HepG2 (cell line): Measurements from ENCODE around the gene ASH1L. TPM values are rescaled to one million over a fixed set of nuclear protein-coding genes. Genes with fewer than 3 reads are reported as not detected.

Source experiments
- CCDC6 ChIP-seq: sonication (generic); formaldehyde crosslinking; IDR thresholded peaks from 2 replicates; pipeline ENCODE4 v1.8.1; 2022; ENCODE audit warnings: mild to moderate bottlenecking, missing genetic modification reagents, moderate library complexity
- GABPB1 ChIP-seq: IDR thresholded peaks from 2 replicates; pipeline ENCODE4 v1.6.1; 2016; ENCODE audit warnings: mild to moderate bottlenecking, missing genetic modification reagents, moderate library complexity, missing compliant biosample characterization
- HCFC1 ChIP-seq: fragments of 150-350 bp; IDR thresholded peaks from 2 replicates; pipeline ENCODE4 v1.6.1; 2014; ENCODE audit warnings: low read depth, low read length
- MEIS2 ChIP-seq: sonication (generic); formaldehyde crosslinking; IDR thresholded peaks from 2 replicates; pipeline ENCODE4 v1.9.0; 2021; ENCODE audit warnings: mild to moderate bottlenecking, missing genetic modification reagents
- PHF8 ChIP-seq: sonication (generic); formaldehyde crosslinking; IDR thresholded peaks from 2 replicates; pipeline ENCODE4 v1.5.0; 2020; ENCODE audit warnings: missing genetic modification reagents
- POLR2G ChIP-seq: fragments of 200-400 bp; formaldehyde crosslinking; IDR thresholded peaks from 2 replicates; pipeline ENCODE4 v1.6.1; 2018; ENCODE audit warnings: mild to moderate bottlenecking, low read depth, low read length, moderate library complexity
- REPIN1 ChIP-seq: sonication (generic); formaldehyde crosslinking; IDR thresholded peaks from 2 replicates; pipeline ENCODE4 v1.8.0; 2022; ENCODE audit warnings: missing genetic modification reagents, low read depth, mild to moderate bottlenecking, borderline replicate concordance
- RXRB ChIP-seq: IDR thresholded peaks from 2 replicates; pipeline ENCODE4 v1.6.1; 2016; ENCODE audit warnings: borderline replicate concordance, missing genetic modification reagents, missing compliant biosample characterization
- SIN3B ChIP-seq: fragments of 150-350 bp; IDR thresholded peaks from 2 replicates; pipeline ENCODE4 v1.6.1; 2014; ENCODE audit warnings: low read length
- SRSF9 ChIP-seq: fragments of 200-400 bp; formaldehyde crosslinking; IDR thresholded peaks from 2 replicates; pipeline ENCODE4 v1.6.1; 2018; ENCODE audit warnings: borderline replicate concordance, mild to moderate bottlenecking, low read depth, low read length; ENCODE audit not compliant: insufficient read depth, poor library complexity, severe bottlenecking
- ZMYM2 ChIP-seq: sonication (generic); formaldehyde crosslinking; IDR thresholded peaks from 2 replicates; pipeline ENCODE4 v1.8.0; 2022; ENCODE audit warnings: mild to moderate bottlenecking, missing genetic modification reagents
- ZNF205 ChIP-seq: IDR thresholded peaks from 2 replicates; pipeline ENCODE4 v1.6.1; 2018; ENCODE audit warnings: missing biosample characterization, missing genetic modification reagents
- ZNF331 ChIP-seq: sonication (generic); formaldehyde crosslinking; IDR thresholded peaks from 2 replicates; pipeline ENCODE4 v1.4.0; 2020; ENCODE audit warnings: missing genetic modification reagents
- ZNF746 ChIP-seq: sonication (generic); formaldehyde crosslinking; IDR thresholded peaks from 2 replicates; pipeline ENCODE4 v1.8.0; 2022; ENCODE audit warnings: mild to moderate bottlenecking, missing genetic modification reagents
- ZSCAN31 ChIP-seq: sonication (generic); formaldehyde crosslinking; IDR thresholded peaks from 2 replicates; pipeline ENCODE4 v1.5.0; 2020; ENCODE audit warnings: low read depth, mild to moderate bottlenecking, missing genetic modification reagents
- polyA plus RNA-seq, 8 experiments: library from polyadenylated mRNA; depleted of rRNA in 3 of 8; stranded (reverse) in 7 of 8; unstranded in 1 of 8; fragments of >200 nt; fragmentation: Illumina TruSeq in 4 of 8; extraction: Trizol in 4 of 8; gene quantifications; 2 replicates each; pipeline versions ENCODE4 v1.2.1 to v1.2.3, GENCODE V29; 2011 to 2016; ENCODE audit warnings: low read depth in 4 of 8, missing spikeins in 1 of 8, mixed read lengths in 1 of 8; ENCODE audit not compliant: insufficient read depth in 1 of 8
- total RNA-seq, 5 experiments: library from RNA; depleted of rRNA; stranded (reverse); fragments of >200 nt; fragmentation: Illumina TruSeq; extraction: Trizol; gene quantifications; 2 replicates each; pipeline ENCODE4 v1.2.3, GENCODE V29; 2016; ENCODE audit warnings: low read depth in 1 of 5
- TF ChIP-seq, protein P1 (sequence below): sonication (generic); formaldehyde crosslinking; IDR thresholded peaks from 2 replicates; pipeline ENCODE4 v1.4.0; 2020; ENCODE audit warnings: missing genetic modification reagents, borderline replicate concordance
- TF ChIP-seq, protein P2 (sequence below): IDR thresholded peaks from 2 replicates; pipeline ENCODE4 v1.6.1; 2016
- TF ChIP-seq, protein P3 (sequence below): IDR thresholded peaks from 2 replicates; pipeline ENCODE4 v1.6.1; 2016; ENCODE audit warnings: missing biosample characterization, missing genetic modification reagents, low read depth
- TF ChIP-seq, protein P4 (sequence below): sonication (generic); formaldehyde crosslinking; IDR thresholded peaks from 2 replicates; pipeline ENCODE4 v1.4.0; 2020; ENCODE audit warnings: missing genetic modification reagents, low read depth, mild to moderate bottlenecking, borderline replicate concordance

Gene ASH1L
- total and polyA plus RNA-seq, 2 of the 13 experiments (the other 11 are each of a cell fraction or from before 2014, with no cell fraction given), result 10.2 to 15.3 TPM

DNA sequence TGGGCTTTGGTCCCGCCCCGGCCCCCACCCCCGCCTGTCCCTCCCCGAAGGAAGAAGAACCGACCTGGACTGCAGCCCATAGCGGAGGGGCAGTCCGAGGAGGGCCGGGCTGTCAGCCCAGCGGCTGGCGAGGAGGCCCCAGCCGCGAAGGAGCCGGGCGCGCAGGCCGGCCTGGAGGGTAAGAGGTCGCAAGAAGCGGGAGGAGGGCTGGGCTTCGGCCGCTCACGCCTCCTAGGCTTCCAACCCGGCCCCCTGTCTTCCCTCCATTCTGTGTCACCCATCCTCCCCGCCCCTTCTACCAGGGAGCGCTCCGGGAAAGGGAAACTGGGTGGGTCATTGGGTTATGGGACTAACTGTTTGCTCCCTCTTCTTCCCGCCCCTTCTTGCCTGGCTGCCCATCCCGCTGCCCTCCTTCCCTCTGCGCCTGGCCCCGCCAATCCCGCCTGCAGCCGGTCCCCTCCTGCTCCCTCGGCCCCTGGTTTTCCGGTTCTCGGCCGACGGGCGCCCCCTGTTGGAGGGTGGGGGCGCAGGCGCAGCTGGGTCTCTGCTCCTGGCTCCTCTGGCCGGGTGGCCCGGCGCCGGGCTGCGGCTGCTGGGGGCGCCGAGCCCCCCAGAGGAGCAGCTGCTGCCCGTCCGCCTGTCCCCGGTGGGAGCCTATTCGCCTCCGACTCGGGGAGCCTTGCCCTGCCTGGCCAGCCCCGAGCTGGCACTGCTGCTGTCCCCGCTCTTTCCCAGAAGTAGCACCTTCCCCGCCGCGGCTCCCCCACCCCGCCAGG, 239.5 kb downstream of the ASH1L start (continued):
- TF ChIP-seq, protein P1, sequence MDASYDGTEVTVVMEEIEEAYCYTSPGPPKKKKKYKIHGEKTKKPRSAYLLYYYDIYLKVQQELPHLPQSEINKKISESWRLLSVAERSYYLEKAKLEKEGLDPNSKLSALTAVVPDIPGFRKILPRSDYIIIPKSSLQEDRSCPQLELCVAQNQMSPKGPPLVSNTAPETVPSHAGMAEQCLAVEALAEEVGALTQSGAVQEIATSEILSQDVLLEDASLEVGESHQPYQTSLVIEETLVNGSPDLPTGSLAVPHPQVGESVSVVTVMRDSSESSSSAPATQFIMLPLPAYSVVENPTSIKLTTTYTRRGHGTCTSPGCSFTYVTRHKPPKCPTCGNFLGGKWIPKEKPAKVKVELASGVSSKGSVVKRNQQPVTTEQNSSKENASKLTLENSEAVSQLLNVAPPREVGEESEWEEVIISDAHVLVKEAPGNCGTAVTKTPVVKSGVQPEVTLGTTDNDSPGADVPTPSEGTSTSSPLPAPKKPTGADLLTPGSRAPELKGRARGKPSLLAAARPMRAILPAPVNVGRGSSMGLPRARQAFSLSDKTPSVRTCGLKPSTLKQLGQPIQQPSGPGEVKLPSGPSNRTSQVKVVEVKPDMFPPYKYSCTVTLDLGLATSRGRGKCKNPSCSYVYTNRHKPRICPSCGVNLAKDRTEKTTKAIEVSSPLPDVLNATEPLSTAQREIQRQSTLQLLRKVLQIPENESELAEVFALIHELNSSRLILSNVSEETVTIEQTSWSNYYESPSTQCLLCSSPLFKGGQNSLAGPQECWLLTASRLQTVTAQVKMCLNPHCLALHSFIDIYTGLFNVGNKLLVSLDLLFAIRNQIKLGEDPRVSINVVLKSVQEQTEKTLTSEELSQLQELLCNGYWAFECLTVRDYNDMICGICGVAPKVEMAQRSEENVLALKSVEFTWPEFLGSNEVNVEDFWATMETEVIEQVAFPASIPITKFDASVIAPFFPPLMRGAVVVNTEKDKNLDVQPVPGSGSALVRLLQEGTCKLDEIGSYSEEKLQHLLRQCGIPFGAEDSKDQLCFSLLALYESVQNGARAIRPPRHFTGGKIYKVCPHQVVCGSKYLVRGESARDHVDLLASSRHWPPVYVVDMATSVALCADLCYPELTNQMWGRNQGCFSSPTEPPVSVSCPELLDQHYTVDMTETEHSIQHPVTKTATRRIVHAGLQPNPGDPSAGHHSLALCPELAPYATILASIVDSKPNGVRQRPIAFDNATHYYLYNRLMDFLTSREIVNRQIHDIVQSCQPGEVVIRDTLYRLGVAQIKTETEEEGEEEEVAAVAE (CRISPR knock-in tag), result peak; percentile 64; the same call in 1 of the 2 replicates
- TF ChIP-seq ZNF205 (CRISPR knock-in tag), result peak; percentile 55; the same call in 1 of the 2 replicates
- TF ChIP-seq ZMYM2 (CRISPR knock-in tag), result 0 out of 2 replicates have a peak, but pooled peaks have one; percentile 13
- TF ChIP-seq ZSCAN31 (CRISPR knock-in tag), result peak; percentile 68; the same call in 1 of the 2 replicates
- TF ChIP-seq, protein P2, sequence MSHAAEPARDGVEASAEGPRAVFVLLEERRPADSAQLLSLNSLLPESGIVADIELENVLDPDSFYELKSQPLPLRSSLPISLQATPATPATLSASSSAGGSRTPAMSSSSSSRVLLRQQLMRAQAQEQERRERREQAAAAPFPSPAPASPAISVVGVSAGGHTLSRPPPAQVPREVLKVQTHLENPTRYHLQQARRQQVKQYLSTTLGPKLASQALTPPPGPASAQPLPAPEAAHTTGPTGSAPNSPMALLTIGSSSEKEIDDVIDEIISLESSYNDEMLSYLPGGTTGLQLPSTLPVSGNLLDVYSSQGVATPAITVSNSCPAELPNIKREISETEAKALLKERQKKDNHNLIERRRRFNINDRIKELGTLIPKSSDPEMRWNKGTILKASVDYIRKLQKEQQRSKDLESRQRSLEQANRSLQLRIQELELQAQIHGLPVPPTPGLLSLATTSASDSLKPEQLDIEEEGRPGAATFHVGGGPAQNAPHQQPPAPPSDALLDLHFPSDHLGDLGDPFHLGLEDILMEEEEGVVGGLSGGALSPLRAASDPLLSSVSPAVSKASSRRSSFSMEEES (CRISPR knock-in tag), result no peak
- TF ChIP-seq HCFC1, result peak; percentile 23; the same call in 1 of the 2 replicates
- TF ChIP-seq SRSF9, result no peak
- TF ChIP-seq SIN3B, result 0 out of 2 replicates have a peak, but pooled peaks have one; percentile 52
- peak; percentile 83 for TF ChIP-seq REPIN1
- 0 out of 2 replicates have a peak, but pooled peaks have one; percentile 17 for TF ChIP-seq PHF8 (CRISPR knock-in tag)
- TF ChIP-seq CCDC6 (CRISPR knock-in tag), result peak; percentile 26; the same call in 1 of the 2 replicates
- TF ChIP-seq ZNF331, result peak; percentile 34; the same call in 1 of the 2 replicates
- no peak for TF ChIP-seq POLR2G
- TF ChIP-seq MEIS2 (CRISPR knock-in tag), result peak; percentile 37; the same call in 1 of the 2 replicates
- TF ChIP-seq GABPB1 (CRISPR knock-in tag), result peak; percentile 95
- TF ChIP-seq, protein P3, sequence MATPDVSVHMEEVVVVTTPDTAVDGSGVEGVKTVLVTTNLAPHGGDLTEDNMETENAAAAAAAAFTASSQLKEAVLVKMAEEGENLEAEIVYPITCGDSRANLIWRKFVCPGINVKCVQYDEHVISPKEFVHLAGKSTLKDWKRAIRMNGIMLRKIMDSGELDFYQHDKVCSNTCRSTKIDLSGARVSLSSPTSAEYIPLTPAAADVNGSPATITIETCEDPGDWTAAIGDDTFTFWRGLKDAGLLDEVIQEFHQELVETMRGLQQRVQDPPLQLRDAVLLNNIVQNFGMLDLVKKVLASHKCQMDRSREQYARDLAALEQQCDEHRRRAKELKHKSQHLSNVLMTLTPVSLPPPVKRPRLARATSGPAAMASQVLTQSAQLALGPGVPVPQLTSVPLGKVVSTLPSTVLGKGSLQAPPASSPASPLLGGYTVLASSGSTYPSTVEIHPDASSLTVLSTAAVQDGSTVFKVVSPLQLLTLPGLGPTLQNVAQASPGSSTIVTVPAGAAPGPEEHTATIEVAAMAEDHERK (CRISPR knock-in tag), result 0 out of 2 replicates have a peak, but pooled peaks have one; percentile 31
- peak; percentile 64; the same call in 1 of the 2 replicates for TF ChIP-seq ZNF746 (CRISPR knock-in tag)
- TF ChIP-seq RXRB (CRISPR knock-in tag), result peak; percentile 57; the same call in 1 of the 2 replicates
- TF ChIP-seq, protein P4, sequence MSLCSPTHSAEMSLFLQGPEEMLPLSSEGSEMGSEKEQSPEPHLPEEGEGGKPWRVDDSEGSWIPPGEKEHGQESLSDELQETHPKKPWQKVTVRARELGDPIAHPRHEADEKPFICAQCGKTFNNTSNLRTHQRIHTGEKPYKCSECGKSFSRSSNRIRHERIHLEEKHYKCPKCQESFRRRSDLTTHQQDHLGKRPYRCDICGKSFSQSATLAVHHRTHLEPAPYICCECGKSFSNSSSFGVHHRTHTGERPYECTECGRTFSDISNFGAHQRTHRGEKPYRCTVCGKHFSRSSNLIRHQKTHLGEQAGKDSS (CRISPR knock-in tag), result peak; percentile 16; the same call in 1 of the 2 replicates
